GM21576 (cell line): Measurements from ENCODE around the gene HSD11B2.
"Not testable (repeated sequence)": the region's sequence is repeated elsewhere in the genome, so short reads cannot be mapped to it uniquely, and the experiment has no call there.

Source experiments
- ATAC-seq: cut with Tn5 transposase; IDR thresholded peaks from one replicate; pipeline ENCODE4 v1.9.1; 2021; ENCODE audit warnings: mild to moderate bottlenecking, moderate library complexity; ENCODE audit not compliant: unreplicated experiment

HSD11B2 gene

DNA sequence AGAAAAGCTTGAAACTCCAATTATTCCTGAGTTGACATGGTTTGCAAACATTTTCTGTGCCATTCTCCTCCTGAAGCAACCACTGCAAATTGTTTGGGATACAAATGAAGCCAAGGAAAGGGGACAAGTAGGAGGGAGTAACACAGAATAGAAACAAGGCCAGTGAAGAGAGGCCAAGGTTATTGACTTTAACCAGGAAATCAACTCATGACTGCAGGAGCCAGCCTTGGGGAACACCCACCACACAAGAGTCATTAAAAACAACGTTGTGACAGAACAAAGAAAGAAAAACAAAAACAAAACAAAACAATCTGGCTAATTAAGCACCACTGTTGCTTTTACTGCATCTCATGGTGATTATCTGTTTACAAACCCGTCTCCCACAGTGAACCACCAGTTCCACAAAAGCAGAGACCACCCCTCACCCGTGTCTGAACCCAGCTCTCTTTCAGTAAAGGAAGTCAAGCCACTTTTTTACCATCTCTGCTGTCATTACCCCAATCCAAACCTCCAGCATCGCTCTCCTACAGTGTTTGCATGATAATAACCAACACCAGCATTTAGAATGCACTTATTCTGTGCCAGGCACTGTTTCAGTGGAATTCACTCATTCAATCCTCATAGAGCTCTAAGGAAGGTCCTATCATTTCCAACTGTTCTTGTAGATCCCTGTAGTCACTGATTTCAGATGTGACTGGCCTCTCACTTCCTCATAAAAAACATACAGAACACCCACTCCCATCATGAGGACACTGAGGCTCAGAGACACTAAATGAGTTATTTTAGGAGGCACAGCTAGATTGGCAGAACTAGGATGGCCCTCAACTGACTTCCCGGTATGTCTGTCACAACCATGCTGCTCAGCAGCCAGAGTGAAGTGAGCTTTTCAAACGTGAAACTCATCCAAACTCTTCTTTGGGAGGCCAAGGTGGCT is 16.7 kb upstream of the HSD11B2 start:
- no peak for ATAC-seq

DNA sequence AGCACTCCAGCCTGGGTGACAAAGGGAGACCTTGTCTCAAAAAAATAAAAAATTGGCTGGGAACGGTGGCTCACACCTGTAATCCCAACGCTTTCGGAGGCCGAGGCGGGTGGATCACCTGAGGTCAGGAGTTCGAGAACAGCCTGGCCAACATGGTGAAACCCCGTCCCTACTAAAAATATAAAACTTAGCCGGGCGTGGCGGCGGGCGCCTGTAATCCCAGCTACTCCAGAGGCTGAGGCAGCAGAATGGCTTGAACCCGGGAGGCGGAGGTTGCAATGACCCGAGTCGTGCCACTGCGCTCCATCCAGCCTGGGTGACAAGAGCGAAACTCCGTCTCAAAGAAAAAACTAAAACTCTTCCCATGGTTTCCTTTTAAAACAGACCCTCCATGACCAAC is 15.5 kb upstream of the HSD11B2 start:
- not testable (repeated sequence) for ATAC-seq

DNA sequence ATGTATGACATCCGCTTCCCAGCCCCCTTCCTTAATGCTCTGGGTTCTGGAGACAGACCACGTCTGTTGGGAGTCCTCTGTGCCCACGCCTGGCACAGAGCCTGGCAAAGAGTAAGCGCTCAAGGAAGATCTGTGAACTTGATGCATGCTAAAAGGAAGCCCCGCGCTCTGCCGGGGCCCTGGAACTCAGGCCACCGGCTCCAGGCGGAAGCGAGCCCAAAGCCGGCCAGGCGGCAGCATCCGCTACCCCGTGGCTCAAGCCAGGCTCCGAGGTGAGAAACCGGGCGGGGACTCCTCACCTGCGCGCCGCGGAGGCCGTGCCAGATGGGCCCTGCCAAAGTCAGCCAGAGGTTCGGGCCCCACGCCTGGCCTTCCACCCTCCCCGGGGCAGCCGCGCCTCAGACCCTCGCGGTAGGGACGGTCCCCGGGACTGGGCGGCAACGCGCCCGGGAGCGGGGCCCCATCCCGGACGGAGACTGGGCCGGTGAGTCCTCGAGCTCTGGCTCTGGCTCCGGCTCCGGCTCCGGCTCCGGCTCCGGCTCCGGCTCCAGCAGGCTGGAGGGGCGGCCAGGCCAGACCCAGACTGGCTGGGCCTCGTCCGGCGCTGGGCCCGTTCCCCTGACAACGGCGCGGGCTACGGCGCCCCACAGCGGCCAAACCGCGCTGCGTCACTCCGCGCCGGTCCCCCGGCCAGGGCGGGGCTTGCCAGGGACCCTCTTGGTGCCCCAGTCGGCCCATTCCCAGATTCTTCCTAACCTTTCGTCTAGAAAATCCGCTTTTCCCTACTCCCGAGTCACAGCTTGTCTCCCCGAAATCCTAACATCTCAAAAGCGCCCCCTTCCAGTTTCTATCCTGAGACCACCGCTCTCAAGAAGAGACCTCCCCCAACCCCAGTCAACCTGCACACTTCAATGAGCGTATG is 14.8 kb upstream of the HSD11B2 start, which contains the start of gene ZDHHC1:
Gene ZDHHC1 (minus strand): TSS at position 606 of the 922 bp plus-strand sequence. CDS start 8,702 bp downstream, outside the sequence.
- peak; percentile 58 for ATAC-seq

DNA sequence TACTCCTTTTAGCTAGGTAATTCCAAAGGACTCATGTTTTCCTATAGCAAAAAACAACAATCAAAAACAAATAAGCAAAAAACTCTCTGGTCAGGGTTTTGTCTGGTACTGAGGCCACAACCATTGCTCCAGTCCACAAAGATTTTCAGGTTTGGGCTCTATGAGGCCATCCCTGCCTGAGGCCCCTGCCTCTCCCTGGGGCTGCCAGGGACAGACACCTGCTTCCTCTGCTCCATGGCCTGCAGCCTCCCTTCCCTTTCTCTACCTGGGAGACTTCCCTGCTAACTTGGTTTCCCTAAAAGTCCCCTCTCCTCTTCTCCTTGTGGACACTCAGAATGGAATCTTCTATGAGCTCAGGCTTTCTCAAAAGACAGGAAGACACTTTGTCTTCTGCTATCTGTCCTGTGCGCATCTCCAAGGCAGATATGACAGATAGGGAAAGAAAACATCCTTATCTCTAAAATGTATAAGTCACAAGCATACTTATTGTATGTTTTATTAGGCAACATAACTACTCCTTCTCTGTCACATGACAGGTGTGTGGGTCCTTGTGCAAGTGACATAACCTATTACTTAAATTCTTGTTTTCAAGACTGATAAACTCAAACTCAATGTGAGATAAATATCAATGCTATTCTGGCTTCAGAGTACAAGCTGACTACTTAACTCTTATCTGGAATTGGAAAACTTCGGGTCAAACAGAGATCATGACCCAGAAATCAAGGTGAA is 13.4 kb upstream of the HSD11B2 start:
- no peak for ATAC-seq

DNA sequence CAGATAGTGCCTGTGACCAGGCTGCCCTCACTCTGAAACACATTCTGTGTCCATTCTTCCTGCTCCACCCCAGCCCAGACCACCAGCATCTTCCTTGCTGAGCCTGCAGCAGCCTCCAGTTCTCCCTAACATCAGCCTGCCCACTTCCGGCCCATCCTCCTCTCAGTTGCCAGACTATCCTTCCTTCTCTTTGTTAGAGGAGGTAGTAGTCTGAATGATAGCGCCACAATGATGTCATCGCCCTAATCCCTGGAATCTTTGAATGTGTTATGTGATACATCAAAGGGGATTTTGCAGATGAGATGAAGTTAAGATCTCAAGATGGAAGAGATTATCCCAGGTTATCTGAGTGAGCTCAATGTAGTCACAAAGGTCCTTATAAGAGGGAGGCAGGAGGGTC is 11.4 kb upstream of the HSD11B2 start:
- no peak for ATAC-seq

DNA sequence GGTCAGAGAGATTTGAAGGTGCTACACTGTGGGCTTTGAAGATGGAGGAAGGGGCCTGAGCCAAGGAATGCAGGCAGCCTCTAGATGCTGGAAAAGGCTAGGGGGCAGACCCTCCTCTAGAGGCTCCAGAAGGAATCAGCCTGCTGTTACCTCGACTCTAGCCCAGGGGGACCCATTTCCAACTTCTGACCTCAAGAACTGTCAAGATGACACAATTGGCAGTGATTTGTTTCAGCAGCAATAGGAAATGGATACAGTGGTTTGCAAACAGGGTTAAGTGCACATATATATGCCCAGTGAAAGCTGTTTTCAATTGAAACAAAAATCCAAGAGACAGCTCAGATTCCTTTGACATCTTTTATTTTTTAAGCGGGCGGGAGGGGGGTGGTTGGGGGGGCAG is 11.0 kb upstream of the HSD11B2 start:
- no peak for ATAC-seq

DNA sequence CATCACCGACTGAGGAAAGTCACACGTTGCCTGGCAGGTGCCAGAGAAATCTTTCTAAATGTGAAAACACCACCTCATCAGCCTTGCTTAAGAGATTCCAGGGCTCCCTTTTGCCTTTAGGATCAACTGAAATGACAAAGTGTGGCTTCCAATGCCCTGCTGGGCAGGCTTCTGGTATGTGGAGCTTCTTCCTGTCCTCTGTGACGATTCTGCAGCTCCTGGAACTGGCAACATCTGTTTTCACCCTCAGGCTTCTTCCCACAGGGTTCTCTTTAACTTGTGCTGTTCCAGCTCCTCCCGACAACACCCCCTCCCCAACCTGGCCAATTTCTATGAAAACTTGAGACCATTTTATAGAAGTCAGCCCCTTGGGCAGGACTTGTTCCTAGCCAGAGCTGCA is 9.9 kb upstream of the HSD11B2 start:
- ATAC-seq = no peak

DNA sequence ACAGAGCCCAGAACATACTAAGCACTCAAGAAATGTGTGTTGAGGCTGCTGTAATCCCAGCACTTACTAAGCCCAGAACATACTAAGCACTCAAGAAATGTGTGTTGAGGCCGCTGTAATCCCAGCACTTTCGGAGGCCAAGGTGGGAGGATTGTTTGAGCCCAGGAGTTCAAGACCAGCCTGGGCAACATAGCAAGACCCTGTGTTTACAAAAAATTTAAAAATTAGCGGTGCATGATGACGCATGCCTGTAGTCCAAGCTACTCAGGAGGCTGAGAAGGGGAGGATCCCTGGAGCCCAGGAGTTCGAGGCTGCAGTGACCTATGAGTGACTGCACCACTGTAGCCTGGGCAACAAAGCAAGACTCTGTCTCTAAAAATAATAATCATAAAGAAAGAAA is 7.9 kb upstream of the HSD11B2 start:
- ATAC-seq = no peak

DNA sequence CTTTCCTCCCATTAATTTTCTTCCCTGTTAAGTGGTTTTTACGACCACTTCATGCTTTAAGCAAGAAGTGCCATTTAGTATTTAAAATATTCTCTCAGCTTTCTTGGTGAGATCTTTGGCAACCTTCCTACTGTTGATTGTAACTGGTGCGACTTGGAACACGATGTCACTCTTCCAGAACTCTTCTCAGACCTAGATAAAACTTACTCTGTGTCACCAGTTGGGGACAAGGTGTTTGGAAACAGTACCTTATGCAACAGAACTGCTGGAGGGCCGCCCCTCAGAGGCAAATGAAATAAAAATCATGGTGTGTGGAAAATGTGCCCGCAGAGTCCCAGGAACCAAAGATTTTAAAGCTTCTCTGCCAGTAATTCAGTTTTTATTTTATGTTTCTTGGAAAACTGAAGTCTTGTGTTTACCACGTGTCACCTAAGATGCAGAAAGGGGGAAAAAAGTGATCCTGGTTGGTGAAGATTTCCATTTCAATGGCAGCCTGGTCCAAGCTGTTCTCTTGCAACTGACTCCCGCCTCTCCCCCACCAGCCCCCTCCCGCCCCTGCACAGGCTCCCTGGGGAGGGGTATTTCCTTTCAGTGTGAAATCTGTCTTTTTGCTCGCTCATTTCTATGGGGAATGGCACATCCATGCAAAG is 7.2 kb upstream of the HSD11B2 start:
- ATAC-seq = no peak

DNA sequence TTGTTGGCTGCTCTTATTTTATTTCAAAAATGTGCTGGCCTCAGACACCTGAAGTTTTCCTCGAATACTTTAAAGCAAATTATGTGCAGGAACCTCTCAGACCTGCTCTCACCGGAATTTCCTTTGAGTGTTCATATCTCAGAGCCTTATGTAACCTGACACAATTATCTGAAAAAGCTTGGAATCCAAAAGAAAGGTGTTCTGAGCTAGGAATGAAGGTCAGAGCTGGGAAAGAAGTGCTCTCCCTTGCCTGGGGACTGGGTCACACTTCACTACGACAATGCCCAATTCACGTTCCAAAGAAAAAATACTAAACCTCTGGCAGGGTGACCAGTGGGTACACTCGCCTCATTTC is 6.7 kb upstream of the HSD11B2 start:
- ATAC-seq = no peak

DNA sequence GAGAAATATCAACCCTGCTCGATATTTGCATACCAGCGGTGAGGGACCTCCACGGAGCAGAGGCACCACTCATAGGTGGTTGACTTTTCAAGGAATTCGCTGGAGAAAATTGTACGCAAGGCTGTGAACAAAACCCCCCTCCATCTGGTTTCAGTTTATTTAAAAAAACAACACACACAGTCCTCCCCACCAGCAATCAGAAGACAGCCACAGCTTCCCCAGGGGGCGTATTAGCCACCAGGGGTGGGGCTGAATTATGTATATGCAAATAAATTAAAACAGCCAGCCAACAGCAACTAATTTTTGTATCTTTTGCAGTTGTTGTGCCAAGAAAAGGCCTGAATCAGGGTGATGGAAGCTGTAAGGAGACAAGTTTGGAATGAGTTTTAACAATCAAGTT is 5.9 kb upstream of the HSD11B2 start:
- no peak for ATAC-seq

DNA sequence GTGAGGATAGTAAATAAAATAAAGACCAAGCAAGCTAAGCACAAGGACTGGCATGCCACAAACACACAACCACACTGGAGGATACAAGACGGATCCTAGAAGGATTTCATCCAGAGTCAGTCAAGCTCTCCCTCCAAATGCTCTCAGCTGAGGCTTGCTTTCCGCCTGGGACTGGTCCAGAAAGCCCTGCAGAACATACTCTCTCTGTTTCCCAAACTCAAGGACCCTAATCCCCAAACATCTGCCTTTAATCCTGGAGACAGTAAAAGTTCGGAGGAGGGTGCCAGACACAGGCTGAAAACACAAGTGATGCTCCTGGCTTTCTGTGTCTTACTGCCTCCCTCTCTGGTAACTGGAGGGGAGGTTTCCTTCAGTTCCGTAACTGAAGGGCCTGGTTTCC is 5.3 kb upstream of the HSD11B2 start:
- ATAC-seq = no peak

DNA sequence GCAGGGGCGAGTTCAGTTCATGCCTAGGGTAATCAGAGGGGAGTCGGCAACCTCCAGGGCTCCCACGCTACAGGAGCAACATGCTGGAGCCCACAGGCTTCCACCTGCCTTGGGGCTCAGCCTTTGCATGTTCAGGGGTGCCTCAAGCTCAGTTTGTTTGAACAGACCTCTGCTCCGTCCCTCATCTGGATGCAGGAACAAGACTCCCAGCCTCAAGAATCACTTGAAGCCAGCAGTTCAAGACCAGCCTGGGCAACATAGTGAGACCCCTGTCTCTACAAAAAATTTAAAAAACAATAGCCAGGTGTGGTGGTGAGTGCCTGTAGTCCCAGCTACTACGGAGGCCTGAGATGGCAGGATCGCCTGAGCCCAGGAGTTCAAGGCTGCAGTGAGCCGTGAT is 4.9 kb upstream of the HSD11B2 start:
- ATAC-seq = no peak

DNA sequence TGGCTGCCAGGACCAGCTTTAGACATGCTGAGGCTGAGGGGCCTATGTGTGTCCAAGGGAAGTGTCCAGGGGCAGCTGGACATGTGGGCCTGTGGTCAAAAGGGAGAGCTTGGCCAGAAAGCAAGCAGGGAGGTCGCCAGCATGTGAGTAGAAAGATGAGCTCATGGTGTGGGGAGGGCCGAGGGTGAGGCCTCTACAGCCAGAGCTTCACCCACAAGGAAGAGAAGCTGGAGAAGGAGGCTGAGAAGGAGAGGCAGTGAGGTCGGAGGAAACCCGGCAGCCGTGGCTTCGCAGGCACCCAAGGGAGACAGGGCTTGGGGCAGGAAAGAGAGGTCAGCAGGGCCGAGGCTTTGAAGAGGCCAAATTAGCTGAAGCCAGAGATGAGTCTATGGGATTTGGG is 4.0 kb upstream of the HSD11B2 start:
- ATAC-seq = no peak

DNA sequence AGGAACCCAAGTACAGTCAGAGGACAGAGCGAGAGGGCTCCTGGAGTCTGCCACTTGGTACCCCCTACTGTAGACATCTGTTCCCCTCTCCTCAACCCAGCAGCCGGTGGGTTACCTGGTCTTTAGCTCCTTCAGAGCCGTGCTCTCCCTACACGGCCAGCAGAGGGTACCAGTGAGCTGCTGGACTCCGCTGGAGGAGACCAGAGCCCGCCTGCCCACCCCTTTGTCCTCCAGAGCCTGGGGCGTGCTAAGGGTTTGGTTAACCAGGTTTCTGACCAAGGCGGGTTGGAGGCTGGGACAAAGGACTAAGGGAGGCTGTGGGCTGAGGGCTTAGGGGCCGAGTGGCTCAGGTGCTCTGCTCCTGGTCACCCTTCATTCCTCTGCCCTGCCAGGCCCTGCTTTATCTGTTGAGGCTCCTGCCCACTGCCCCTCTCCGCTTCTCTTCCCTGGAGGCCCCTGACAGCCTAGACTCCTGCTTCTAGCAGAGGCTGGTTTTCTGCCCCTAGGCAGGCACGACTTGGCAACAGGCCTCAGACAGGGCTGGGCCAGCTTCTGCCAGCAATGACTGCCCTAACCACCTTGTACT is 2.7 kb upstream of the HSD11B2 start:
- no peak for ATAC-seq

DNA sequence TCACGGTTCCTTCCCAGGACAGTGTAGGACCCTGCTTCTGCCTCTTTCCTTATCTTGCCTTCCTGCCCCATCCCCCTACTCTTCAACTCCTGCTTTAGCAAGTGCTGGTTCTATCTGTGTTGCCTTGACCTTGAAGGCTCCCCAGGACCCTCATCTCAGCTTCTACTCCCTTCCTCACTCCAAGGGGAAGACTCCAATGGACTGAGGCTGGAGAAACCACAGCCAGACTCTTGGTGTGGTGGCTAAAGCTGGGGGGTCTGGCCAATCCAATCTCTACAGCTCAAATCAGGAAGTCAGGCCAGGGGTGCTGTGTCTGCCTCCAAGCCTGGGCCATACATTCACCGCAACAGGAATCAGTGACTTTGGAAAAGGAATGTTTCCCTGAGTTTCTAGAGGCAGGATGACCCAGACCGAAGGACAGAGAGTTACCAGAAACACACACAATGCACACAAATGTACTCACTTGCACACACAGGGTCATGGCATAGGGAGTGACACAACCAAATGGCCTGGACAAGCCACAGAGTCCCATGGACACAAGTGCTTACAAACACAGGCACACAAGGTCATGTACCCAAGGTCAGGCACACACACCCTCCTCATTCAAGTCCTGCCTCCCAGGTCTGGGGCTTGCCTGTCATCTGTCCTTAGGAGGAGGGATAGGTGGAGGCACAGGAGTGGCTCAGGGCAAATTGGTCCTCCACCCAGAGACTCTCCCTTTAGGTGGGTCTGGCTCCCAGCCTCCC is 1.7 kb upstream of the HSD11B2 start:
- no peak for ATAC-seq

DNA sequence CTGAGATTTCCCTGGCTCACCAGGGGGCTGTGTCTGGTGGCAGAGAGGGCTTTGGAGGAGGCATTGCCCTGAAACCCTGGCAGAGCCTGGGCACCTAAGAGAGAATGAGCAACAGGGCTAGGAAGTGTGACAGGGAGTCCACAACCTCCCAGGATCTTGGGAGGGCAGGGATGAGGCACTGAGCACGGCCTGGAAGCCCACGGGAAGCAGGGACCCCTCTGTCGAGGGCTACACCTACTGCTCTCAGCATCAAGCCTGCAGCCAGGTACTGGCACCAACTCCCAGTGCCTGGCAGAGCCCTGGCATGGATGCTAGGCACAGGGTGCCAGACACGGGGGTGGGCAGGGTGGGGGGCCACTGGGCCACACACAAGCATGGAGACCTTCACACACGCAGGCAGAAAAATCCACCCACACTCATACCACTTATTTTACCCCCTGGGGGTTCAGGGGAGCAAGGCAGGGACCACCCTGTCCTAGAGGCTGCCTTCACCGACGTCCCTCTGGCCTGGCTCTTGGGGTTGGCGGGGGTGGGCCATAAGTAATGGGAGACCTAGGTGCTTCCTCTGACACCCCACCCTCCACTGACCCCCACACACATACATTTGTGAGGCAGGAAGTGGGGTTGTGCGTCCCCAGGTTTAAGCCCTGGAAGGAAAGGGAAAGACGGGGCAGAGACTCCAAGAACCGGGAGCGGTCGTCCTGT is 970 bp upstream of the HSD11B2 start:
- no peak for ATAC-seq

DNA sequence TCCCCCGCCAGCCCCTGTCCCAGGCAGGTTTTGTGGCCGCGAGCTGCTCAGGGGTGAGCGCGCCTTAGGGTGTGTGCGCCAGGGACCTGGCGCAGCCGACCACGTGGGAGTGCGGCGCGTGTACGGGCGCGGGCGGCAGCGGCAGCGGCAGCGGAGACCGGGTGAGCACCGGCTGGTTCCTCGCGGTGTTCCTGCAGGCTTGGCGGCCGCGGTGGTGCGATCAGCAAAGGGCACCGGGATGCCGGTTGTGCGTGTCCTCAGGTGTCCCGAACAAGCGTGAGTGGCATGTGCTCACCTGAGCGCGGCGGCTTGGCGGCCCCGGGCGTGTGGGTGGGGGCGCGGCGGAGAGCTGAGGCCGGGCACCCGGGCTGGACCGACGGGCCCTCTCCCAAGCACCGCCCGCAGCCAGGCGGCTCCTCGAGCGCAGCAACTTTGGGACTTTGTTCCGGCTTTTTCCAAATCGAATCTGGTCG is 381 bp upstream of the HSD11B2 start:
- ATAC-seq = no peak
